ENCODE data around the gene MYRFL.

GRCh38 chr12:69886109-69886508, 61.1 kb downstream of the MYRFL start:
- TF ChIP-seq EZH2phosphoT487 (IDR thresholded peaks at IDR 0.05; ENCODE audit: borderline replicate concordance, low read length), result no peak
- TF ChIP-seq CTCF (IDR thresholded peaks at IDR 0.05; ENCODE audit: low read depth, low read length, poor library complexity, severe bottlenecking), result no peak

All from DOHH2 (cell line).